GM21423 (cell line): ENCODE measurements around the gene MFNG.

ENCODE experiments used
- ATAC-seq: cut with Tn5 transposase; IDR thresholded peaks from one replicate; pipeline ENCODE4 v1.9.1; 2021; ENCODE audit warnings: mild to moderate bottlenecking, moderate library complexity; ENCODE audit not compliant: unreplicated experiment

MFNG gene

DNA sequence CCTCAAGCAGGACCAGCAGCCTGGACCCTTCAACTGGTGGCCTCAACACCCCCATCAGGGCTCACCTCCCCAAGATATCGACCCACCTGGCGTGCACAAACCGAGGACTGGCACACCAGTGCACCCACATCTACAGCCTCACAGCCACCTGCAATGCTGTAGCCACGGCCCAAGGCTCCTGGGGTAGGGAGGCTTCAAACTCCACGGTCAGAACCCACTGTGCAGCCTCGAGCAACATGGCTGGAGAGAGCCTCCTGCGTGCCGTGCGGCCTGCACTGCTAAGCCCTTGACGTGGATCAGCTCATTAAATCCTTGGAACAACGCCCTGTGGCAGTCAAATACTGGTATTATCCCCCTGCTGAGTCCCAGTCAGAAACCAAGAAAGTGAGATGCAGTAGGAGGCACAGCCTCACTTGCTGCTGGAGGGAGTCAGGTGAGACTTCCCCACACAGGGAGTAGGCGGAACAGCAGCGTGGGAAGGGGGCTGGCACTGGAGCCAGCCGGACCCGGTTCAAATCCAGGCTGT is 28.4 kb upstream of the MFNG start:
- no peak for ATAC-seq

DNA sequence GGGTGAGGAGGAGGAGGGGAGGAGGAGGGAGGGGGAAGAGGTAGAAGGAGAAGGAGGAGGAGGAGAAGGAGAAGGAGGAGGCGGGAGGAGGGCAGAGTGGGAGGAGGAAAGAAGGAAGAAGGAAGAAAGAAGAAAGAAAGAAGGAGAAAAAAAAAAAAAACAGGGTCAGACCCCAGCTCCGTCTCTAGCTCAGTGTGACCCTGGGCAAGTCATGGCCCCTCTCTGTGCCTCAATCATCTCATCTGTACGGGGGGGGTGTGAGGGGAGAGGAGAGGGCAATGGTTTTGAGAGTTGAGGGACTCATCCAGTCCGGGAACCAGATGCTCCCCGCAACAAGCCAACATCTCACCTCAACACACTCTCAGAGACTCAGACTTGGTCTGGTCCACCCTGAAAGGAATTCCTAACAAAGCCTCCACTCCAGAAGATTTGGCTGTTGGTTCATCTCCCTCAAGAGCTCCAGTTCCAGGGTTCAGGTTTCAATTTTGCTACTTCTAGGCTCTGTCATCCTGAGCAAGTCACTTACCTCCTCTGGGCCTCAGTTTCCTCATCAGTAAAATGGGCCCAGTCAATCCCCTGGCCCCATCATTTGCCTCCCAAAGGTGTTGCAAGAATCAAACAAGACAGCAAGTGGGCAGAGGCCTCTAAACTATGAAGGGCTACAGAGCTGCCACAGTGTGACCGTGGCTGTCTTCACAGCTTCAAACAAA is 25.4 kb upstream of the MFNG start:
- no peak for ATAC-seq

DNA sequence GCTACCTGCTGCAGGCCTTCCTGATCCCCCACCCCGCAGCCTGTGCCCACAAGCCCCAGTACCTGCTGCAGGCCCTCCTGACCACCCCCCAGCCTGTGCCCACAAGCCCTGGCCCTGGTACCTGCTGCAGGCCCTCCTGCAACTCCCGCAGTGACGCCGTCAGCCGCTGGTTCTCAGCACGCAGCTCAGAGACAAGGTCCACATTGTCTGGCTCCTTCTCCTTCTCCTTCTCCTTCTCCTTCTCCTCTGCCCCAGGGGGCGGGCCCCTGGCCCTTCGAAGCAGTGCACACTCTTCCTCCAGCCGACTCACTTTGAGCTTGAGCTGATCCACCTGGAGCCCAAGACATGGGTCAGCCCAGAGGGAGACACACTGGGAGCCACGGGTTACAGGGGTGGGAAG is 23.9 kb upstream of the MFNG start:
- no peak for ATAC-seq

DNA sequence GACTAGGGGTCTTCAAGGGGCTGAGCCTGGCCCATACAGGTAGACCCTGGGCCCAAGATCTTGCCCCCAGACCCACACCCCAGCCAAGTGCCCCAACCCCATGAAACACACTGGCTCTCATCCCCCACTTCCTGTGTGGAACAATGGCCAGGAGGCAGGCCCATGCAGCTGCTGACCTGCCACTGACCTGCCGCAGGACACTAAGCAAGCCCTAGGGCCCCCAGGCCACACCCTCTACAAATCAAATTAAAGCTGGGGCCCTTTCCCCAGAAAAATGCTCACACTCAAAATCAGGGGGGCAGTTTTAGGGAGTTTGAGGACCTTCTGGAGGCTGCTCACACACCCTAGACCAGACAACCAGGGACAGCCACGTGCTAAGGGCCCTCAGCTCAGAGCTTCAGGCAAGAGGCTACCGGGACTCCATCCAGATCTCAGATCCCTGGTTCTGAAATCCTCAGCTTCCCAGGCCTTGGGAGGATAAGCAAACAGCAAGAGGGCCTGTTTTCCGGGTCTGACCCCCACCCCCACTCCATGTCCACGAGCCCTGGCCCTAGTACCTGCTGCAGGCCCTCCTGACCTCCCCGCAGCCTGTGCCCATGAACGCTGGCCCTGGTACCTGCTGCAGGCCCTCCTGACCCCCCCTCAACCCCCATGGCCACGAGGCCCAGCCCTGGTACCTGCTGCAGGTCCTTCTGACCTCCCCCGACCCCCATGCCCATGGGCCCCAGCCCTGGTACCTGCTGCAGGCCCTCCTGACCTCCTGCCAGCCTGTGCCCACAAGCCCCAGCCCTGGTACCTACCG is 23.1 kb upstream of the MFNG start:
- ATAC-seq, result no peak

DNA sequence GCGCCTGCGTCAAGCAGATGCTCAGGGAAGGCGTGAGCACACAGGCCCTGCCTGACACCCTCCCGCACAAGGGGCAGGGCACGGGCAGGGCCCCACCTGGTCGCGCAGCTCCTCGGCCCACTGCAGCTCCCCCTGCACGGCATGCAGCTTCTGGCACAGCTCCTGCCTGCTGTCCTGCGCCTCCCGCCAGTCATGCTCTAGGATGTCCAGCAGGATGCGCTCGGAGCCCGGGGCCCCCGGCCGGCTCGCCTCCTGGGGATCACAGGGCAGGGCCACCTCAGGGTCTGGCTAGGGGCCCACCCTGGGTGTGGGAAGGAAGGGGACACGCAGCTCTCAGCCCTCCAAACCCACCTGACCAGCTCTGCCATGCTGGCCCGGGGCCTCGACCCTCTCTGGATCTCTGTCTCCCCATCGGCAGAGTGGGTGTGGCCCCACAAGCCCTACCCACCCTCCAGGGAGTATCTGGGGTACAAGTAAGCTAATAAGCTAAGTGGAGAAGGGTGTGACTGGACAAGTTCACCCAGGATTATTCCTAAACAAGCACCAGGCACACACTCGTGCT is 22.3 kb upstream of the MFNG start:
- no peak for ATAC-seq

DNA sequence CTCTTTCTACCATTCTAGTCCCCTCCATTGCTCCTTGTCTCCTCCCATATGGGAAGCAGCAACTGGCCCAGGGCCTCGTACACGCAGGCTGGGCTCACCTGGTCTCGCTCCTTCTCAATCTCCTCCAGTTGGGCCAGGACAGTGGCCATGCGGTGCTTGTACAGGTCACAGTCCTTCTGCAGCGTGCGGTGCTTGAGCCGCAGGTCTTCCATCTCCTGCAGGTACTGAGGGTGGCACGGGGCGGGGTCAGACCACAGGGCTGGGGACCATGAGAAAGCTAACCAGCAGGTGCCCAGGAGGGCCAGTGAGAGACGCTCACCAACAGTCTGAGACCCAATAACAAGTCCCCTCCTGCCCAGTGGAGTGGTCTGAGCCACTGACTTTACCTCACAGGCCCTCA is 21.5 kb upstream of the MFNG start:
- ATAC-seq, result no peak

DNA sequence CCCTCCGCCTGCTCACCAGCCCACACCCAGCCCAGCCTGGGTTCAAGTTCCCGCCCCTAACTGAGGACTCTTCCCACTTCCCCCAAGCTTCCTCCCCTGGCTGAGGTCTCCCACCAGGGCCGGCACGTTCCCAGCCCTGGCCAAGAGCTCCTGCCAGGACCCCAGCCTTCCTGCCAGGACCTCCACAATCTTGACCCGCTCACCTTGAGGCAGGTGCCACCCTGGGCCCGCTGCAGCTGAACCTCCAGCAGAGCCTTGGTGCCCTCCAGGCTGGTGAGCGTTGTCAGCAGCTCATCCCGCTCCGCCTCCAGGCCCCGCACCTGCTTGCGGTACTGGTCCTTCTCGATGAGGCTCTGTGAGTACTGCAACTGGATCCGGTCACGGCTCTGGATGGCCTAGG is 19.8 kb upstream of the MFNG start:
- ATAC-seq, result no peak

DNA sequence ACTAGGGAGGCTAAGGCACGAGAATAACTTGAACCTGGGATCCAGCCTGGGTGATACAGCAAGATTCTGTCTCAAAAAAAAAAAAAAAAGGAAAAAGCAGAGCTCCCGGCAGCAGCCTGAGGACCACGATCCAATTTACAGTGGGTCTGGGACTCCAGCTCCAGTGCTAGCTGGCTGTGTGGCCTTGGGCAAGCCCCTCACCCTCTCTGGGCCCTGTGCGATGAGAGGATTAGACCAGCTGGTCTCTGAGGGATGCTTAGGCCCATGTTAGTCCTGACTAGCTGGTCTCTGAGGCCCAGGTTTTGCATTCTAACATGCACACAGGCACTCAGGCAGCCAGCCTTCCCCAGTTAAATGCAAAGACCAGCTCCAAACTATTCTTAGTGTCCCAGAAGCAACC is 19.4 kb upstream of the MFNG start:
- no peak for ATAC-seq

DNA sequence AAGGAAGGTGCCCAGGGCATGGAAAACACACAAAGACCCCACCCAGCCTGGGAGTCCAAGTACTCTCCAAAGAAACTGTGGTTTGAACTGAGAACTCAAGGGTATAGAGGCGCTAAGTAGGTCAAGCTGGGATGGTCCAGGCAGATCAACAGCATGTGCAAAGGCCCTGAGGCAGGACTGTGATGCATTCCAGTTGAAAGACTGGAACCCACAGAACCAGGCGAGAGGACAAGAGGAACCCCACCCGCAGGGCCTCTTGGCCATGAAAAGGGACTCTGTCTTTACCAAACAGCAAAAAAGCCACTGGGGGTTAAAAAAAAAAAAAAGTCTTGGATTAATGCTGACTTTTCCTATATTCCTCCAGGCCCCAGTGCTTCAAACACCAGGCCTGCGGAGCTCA is 18.8 kb upstream of the MFNG start:
- no peak for ATAC-seq

DNA sequence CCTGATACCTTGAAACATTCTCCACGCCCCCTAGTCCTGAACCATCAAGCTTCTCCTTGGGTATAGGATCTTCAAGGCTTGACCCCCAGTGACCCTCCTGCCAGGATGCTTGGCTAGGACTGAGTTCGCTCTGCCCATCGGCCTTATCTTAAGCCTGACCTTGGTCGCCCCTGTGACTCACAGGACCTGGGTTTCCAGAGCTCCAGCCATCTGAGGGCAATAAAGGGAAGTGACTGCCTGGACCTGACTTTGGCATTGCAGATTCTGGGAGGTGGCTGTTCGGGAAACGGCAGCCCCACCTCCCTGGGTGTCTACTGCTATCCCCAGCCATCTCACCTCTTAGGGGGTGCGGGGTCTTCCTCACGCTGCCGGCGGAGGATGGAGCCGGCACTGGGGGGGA is 17.7 kb upstream of the MFNG start:
- ATAC-seq, result no peak

DNA sequence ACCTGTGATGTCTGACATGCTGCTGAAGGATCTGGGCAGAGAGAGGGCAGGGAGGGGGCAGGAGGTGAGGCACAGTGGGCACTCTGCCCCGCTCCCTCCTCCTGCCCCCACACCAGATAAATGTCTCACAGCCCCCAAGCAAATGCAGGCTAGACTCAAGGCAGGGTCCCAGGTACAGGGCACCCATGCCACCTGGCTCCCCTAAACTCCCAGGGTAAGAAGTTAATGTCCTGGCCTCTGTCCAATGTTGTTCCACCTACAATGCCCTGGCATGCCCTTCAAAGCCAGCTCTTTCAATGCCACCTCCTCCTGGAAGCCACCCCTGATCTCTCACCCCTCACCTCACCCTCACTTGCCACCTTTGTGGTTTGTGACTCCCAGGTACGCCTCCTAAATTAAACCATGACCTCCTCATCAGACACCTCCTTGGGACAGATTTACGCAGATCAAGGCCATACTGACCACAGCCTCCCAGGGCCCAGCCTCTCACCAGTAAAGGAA is 17.0 kb upstream of the MFNG start:
- no peak for ATAC-seq

DNA sequence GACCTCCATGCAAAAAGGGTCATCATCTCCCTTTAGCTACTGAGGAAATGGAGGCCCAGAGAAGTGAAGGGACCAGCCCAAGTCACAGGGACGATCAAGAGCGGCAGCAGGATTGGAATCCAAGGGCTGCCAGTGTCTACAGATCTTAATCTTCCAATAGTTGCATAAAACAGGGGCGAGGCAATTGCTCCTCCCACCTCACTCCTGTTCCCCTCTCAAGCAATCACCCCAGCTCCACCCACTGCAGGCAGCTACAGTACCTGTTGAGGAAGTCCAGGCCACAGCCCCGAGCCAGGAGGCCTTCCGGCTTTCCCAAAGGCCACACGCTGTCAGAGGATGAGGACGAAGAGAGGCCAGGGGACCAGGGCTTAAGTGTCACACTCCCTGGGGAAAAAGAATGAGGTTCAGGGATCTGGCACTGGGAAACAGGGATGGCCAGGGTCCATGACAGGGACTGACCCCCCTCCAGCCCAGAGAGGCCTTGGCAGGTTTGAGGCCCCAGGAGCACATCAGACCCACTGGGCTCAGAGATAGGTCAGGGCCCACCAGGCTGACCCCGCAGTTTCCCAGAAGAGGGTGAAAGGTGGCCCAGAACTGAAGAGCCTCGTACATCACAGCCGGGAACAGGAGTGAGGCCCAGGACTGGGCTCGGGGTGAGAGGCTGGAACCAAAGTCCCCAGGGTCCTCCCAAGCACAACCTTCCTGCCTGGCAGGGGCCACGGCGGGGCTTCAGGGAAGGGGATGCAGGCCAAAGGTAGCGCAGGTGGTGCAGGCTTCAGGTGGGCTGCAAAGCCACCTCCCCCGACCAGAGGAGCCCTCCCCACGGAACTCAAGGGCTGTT is 16.4 kb upstream of the MFNG start:
- ATAC-seq, result no peak

DNA sequence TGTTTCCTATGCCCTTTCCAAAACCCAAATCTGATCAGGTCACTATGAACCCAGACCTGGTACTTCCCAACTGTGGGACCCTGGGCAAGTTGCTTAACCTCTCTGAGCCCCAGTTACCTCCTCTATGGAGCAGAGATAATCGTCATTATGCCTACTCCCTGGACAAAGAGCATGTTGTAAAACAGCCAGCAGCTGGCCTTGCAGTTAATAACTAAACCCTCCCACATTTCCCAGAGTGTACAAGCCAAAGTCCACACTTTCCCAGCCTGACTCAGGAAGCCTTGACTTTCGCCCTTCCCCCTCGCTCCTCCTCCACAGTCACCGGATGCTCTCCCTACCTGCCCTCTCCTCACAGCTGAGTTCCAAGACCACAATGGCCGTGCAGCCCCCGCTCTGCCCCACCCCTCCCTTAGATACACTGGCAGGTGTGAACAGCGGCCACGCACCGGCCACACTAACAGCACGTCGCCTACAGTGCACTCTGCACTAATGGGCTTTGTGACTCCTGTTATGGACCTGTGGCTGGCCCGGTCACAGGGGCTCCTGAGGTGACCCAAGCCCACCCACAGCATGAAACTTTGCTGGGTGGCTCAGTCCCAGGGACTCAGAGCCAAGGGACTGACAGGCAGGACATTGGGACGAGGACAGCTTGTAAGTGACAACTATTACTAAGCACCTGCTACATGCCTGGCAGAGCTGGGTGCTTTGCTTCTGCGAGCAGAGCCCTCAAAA is 15.6 kb upstream of the MFNG start:
- no peak for ATAC-seq

DNA sequence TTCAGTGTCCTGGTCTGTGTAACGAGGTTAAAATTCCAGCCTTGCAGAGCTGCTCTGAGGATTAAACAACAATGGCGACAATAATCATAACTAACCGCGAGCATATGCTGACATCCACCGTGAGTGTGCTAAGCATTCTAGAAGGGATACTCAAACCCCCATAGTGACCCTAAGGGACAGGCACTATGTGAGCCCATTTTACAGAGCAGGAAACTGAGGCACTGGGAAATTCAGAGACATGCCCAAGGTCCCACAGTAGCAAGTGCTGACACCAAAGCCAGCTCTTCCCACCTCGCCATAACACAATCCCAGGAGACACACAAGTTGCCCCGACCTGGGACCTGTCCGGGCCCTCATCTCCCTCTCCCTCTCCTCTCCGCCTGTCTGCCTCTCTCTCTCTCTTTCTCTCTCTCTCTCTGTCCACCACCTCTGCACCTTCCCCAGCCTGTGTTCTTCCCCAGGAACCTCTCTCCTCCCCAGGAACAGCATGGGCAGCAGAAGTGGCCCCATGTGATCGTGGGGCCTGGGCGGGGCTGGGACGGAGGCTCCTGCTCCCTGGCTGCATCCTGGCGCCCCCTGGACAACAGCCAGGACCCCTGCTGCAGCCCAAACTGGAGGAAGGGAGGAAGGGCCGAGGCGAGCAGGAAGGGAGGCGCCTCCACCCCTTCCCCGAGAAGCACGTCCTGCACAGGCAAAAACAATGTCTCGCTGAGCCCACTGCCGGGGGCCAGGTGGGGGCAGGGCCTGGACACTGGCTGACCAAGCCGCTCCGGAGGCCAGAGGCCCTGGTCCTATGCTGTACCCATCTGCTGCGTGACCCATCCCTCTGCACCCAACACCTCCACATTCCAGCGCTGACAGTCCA is 14.8 kb upstream of the MFNG start:
- ATAC-seq, result no peak

DNA sequence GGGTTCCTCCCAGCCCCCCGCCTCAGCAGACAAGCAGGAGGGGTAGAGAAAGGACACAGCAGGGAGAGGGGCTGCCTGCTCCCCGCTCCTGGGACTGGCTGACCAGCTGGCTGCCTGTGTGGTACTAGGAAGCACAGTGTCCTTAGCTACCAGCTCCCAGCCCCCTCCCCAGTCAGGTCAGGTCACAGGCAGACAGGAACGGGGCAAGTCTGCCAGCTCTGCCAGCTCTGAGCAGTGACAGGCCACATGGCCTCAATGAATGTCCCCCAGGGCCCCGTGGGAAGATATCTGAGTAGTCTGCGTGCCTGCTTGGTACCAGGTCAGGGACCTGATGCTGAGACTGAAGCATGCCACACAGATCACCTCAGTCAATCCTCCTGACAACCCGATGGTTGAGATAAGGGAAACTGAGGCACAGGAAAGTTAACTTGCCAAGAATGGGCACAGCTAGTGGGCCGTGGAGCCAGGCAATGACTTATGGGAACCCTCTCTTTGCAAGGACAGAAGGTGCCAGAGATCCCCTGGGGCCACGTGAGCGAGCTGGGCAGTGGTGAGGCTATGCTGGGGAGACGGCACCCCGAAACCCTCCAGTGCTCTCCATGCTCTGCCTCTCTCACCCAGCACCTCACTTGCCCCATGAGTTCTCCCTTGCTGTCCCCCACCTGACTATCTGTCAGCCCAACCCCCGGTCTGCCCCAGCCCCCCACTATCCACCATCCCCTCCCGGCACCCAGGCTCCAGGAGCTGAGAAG is 13.8 kb upstream of the MFNG start:
- no peak for ATAC-seq

DNA sequence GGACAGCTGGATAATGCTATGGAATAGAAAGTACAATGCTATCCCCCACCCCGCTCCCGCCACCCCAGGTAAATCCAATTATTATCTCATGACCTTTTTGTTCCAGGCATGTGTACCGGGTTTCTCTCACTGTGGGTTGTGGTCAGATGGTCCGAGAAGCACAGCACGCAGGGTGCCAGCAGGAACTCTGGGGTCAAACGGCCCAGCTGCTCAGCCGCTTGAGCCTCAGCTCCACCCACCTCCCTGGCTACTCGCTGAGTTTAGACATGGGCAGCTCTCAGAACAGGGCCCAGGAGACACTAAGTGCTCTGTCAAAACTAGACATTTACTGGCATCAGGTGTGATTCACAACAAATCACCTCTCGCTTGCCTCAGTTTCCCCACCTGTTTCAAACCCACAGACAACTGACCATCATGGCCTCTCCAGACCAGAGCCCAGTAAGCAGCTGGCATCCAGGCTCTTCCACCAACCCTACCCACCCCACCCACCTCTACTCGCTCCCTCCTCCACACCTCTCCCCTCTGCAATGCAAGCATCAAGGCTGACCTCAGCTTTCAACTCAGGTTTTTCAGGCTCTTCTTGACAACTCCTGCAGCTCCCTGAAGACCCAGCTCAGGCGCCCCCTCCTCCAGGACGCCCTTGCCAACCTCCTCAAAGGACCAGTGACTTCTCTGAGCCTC is 13.0 kb upstream of the MFNG start:
- no peak for ATAC-seq

DNA sequence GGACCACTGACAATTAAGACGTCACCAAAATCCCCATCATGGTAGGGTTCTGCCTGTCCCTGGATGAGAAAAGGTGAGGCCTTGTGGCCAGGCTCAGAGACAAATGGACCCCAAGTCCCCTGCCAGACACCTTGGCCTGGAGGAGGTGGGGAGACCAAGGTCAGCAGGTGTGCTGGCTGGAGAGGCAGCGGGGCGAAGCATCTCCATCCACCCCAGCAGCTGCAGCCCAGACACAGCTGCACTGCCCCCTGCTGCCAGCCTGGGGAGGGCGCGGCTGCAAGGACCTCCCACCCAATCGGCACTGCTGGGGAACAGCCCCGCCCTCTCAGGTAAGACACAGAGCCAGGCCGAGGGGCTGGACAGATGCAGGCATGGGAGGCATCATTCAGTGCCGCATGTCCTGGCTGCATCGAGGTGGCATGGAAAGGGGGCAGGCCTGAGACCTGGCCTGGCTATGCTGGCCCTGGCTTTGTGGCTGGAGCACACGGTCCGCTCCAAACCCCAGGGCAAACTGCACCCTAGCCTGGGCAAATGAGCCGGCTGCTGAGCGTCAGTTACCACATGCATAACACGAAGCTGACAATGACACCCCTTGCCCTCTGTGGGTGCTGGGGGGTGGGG is 12.2 kb upstream of the MFNG start:
- no peak for ATAC-seq
